ACHN (cell line): ENCODE results near the gene OPHN1.

Experiments used
- DNase-seq: peaks from one replicate; pipeline ENCODE4 v3.0.0-alpha.2; 2015
- in situ Hi-C: cut with HindIII; loops from 2 replicates; pipeline ENCODE4 v1.10.0; 2017; ENCODE audit warnings: low sequenced_read_pairs, low pct_ligation_motif_present, low pct_unique_long_range_greater_than_20kb

The OPHN1 gene

DNA sequence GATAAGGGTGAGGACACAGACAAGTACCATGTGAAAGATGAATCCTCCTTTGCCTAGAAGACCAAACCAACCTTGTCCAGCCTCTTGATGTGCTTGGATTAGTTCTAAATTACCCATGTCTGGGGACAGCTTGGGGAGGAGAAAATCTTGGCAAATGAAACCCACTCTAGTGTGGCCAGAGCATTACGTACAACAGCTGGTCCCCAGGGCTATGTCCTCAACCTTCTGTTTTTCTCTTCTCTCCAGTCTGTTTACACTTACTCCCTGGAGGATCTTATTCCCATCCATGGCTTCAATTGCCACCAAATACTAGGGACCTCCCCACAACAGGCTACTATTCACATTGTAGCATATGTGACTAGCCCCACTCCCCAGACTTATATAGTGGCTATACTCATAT is 384.5 kb downstream of the OPHN1 start:
- in situ Hi-C loops = no loop called here
- no peak for DNase-seq

- DNase-seq = no peak
- in situ Hi-C loops = no loop called here
Measured at GRCh38 chrX:68045008-68045577, 388.2 kb downstream of the OPHN1 start.

- DNase-seq = no peak
Measured at GRCh38 chrX:68043713-68044438, 389.4 kb downstream of the OPHN1 start.

GRCh38 chrX:68041110-68041509 is 392.2 kb downstream of the OPHN1 start:
- in situ Hi-C loops = no loop called here
- no peak for DNase-seq

More at GRCh38 chrX:68043713-68044438, 389.4 kb downstream of the OPHN1 start:
- in situ Hi-C loops = no loop called here

DNA sequence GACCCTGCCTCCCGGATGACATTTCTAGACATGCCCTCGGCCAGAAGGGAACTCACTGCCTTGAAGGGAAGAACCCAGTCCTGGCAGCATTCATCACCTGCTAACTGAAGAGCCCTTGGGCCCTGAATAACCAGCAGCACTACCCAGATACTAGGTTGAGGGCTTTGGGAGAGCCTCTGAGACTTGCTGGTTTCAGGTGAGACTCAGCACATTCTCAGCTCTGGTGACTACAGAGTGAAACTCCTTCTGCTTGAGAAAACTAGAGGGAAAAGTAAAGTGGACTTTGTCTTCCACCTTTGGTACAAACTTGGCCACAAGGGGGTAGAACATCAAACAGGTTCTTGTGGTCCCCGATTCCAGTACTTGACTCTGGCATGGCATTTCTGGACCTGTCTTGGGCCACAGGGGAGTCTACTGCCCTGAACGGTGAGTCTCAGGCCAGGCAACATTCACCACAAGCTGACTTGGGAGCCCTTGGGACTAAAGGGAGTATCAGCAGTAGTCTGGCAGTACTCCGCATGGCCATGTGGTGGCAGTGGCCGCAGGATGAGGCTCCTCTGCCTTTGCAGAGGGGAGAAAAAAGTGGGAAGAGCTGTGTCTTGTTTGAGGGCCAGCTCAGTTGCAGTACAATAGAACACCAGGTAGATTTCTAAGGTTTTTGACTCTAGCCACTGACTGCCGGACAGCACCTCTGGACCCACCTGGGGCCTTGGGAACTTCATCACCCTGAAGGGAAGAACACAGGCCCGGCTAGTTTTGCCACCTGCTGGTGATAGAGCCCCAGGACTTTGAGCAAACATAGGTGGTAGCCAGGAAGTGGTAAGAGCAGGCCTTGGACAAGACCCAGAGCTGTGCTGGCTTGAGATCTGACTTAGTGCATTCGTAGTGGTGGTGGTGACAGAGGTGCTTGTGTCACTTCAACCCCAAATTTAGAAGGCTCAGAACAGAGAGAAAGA is 414.8 kb downstream of the OPHN1 start:
- DNase-seq = peak; percentile 20

DNA sequence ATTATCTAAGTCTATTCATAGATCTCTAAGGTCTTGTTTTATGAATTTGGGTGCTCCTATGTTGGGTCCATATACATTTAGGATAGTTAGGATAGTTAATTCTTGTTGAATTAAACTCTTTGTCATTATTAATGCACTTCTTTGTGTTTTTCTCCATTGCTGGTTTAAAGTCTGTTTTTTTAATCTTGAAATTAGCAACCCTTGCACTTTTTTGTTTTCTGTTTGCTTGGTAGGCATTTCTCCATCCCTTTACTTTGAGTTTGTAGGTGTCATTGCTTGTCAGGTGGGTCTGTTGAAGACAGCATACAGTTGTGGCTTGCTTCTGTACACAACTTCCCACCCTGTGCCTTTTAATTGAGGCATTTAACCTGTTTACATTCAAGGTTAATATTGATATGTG is 434.8 kb downstream of the OPHN1 start:
- no peak for DNase-seq
- in situ Hi-C loops = no loop called here

More for the DNA sequence above, 414.8 kb downstream of the OPHN1 start:
- in situ Hi-C loops = no loop called here
